Inflammatory macrophage treated with lipopolysaccharide for 1 hour (primary cell): Measurements from ENCODE around the gene OASL.

Experiments used
- DNase-seq, 2 donors: peaks; one replicate each; pipeline ENCODE4 v3.0.0-alpha.2; 2020 to 2022

Gene OASL

GRCh38 chr12:120984351-120984898 is 54.6 kb downstream of the OASL start:
- DNase-seq: no peak

DNA sequence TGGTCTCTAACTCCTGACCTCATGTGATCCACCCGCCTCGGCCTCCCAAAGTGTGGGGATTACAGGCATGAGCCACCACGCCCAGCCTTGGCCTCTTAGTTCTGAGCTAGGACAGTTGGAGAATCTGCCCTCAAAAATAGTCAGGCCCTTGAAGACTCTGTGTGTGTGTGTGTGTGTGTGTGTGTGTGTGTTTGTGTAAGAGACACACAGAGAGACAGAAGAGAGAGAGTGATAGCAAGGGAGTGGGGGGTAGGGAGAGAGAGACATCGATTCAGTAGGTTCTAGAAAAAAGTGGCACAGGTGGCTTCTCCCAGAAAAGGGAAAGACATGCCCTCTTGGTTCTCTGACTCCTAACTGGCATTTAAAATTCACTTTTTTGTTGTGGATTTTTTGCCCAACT is 55.3 kb downstream of the OASL start:
- no peak for DNase-seq

DNA sequence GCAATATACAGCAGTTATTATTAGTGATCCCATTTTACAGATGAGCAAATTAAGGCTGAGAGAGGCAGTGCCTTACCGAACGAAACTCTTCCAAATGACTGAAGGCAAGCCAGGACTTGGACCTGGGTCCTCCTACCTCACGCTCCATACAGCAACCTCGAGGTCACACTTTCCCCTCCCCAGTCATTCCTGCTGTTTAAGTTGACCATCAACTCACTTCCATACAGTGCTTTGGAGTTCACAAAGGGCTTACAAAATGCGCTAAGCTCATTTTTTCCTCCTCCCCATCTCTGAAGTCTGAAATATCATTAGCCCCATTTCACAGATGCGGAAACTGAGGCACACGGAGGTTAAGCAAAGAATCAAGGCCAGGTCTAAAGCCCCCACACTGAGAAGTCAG is 56.4 kb downstream of the OASL start:
- no peak for DNase-seq

DNA sequence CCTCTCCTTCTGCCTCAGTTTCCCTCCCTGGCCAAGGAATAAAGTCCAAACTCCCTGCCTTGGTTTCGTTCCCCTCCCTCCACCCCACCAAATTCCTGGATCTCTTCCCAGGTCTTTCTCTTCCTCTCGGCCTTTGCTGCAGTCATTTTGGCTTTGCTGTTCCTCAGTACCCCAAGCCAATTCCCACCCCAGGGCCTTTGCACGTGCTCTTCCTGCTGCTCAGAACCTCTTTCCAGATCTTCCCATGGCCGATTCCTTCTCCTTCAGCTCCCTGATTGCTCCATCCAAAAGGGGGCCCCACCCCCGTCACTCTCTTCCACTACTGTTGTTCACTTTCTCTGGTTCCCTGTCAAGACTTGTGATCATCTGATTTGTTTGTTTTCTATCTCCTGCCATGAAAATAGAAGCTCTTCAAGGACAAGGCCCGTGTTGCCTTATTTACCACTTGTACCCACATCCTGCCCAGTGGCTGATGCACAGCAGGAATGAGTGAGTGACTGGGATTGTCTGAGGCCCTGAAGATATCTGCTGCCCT is 57.6 kb downstream of the OASL start:
- no peak for DNase-seq

DNA sequence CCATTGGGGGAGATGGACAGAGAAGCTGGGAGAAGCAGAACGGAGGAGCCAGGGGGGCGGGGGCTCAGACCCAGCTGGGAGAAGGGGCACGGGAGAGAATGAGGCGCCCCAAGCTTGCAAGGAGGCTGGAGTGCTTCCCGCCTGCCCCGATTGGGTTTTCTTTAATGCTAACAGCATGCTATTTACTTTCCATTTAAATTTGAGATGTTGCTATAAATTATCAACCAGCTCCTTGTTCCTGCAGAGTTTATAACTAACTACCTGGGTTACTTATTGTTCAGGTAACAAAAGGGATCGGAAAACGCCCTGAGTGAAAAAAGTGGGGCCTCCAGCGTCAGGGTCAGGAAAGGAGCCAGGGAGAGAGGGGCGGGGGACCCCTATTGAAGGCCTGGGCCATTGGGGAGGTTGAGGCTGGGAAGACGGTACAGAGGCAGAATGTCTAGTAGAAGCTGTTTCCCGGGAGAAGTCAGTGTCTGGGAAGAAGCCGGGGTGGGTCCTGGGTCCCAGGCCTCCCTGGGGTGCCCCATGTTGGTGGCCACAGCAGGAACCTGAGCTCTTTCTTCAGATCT is 58.2 kb downstream of the OASL start:
- no peak for DNase-seq

DNA sequence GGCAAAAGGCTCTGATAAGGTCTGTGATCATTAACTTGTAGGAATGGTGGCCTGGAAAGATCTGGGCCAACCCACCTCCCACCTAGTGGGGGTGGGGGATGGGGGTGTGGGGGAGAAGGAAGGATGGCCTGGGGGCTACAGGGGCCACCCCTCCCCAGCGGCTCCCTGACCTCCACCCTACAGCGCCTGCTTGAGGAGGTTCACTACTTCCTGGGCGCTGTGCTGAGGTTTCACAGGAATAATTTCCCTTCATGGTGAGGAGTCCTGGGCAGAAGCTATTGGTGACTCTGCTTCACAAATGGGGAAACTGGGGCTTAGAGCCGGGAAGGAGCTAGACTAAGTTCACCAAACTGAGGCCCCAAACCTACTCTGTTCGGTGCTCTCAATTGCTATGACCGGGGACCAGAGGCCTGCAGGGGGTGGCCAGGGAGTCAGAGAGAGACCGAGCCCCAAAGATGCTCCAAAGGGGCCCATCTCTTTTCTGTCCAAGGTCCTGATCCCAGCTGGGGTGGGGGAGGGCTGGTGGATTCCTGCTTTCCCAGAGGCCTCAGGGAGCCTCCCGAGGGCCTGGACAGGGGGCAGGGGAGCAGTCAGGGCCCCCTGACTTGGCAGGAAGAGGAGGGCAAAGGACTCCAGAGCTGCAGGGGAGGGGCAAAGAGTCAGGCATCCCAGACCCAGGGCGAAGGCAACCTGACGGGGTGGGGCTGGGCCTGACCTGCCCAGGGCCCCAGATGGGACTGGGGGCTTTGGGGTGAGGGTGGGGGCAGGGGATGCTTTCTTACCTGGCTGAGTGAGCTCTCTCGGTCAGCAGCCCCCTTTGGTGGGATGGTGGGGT is 59.0 kb downstream of the OASL start:
- DNase-seq: no peak

GRCh38 chr12:120979220-120979861 is 59.7 kb downstream of the OASL start:
- no peak for DNase-seq

DNA sequence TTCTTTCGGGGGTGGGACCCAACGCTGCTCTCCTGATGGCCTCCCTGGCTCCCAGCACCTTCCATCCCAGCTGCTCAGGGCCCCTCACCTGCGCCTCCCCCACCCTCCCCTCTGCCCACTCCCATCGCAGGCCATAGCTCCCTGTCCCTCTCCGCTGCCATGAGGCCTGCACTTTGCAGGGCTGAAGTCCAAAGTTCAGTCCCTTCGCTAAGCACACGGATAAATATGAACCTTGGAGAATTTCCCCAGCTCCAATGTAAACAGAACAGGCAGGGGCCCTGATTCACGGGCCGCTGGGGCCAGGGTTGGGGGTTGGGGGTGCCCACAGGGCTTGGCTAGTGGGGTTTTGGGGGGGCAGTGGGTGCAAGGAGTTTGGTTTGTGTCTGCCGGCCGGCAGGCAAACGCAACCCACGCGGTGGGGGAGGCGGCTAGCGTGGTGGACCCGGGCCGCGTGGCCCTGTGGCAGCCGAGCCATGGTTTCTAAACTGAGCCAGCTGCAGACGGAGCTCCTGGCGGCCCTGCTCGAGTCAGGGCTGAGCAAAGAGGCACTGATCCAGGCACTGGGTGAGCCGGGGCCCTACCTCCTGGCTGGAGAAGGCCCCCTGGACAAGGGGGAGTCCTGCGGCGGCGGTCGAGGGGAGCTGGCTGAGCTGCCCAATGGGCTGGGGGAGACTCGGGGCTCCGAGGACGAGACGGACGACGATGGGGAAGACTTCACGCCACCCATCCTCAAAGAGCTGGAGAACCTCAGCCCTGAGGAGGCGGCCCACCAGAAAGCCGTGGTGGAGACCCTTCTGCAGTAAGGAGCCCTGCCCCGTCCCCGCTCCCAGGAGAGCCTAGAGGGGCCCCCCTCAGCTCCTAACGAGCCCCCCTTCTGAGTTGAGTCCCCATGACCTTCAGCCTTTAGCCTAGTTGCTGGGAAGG is 60.5 kb downstream of the OASL start, which contains the start of gene HNF1A:
HNF1A (plus strand) TSS at position 248 of the 924 bp plus-strand sequence; CDS start at position 474, 226 bp downstream.
- DNase-seq: no peak

GRCh38 chr12:120977531-120978295 is 61.3 kb downstream of the OASL start:
- DNase-seq: no peak

GRCh38 chr12:120972870-120973543 is 66.0 kb downstream of the OASL start:
- DNase-seq: no peak

GRCh38 chr12:120971299-120972180 is 67.5 kb downstream of the OASL start:
- DNase-seq: peak; percentile 70 to 79

GRCh38 chr12:120970310-120970709 is 68.7 kb downstream of the OASL start:
- no peak for DNase-seq
